Mesendoderm (in vitro differentiated cells): ENCODE results near the gene PPARA.

Source experiments
- DNase-seq: peaks from one replicate; pipeline ENCODE4 v3.0.0; 2013
- H2AK5ac ChIP-seq: 2 replicates; pipeline ENCODE4 v1.6.1; 2013; ENCODE audit warnings: low read length, inconsistent platforms
- H2BK120ac ChIP-seq: 2 replicates; pipeline ENCODE4 v1.6.1; 2013; ENCODE audit warnings: low read depth, mild to moderate bottlenecking, low read length, moderate library complexity, mixed read lengths
- H2BK15ac ChIP-seq: replicated peaks from 2 replicates; pipeline ENCODE4 v1.6.1; 2013; ENCODE audit warnings: low read depth, mild to moderate bottlenecking, moderate library complexity
- H2BK5ac ChIP-seq: 2 replicates; pipeline ENCODE4 v1.6.1; 2013; ENCODE audit warnings: low read length, inconsistent platforms
- H3K18ac ChIP-seq: 2 replicates; pipeline ENCODE4 v1.6.1; 2013; ENCODE audit warnings: mild to moderate bottlenecking, low read length, mixed read lengths
- H3K23ac ChIP-seq: one replicate; pipeline ENCODE4 v1.6.1; 2013; ENCODE audit warnings: low read length
- H3K27ac ChIP-seq: 2 replicates; pipeline ENCODE4 v1.5.1; 2013; ENCODE audit warnings: low read depth, mild to moderate bottlenecking, inconsistent platforms, low read length, moderate library complexity
- H3K27me3 ChIP-seq: 2 replicates; pipeline ENCODE4 v1.6.1; 2013; ENCODE audit warnings: low read length, control low read depth, mild to moderate bottlenecking, inconsistent platforms; ENCODE audit not compliant: insufficient read depth, poor library complexity
- H3K36me3 ChIP-seq: 2 replicates; pipeline ENCODE4 v1.6.1; 2013; ENCODE audit warnings: low read length, inconsistent platforms; ENCODE audit not compliant: control insufficient read depth, insufficient read depth
- H3K4ac ChIP-seq: one replicate; pipeline ENCODE4 v1.6.1; 2013; ENCODE audit warnings: low read depth, mild to moderate bottlenecking, low read length, moderate library complexity
- H3K4me1 ChIP-seq: 2 replicates; pipeline ENCODE4 v1.6.1; 2013; ENCODE audit warnings: low read depth, low read length, inconsistent platforms; ENCODE audit not compliant: control insufficient read depth
- H3K4me2 ChIP-seq: 2 replicates; pipeline ENCODE4 v1.6.1; 2013; ENCODE audit warnings: low read length
- H3K4me3 ChIP-seq: 2 replicates; pipeline ENCODE4 v1.5.1; 2013; ENCODE audit warnings: mild to moderate bottlenecking, low read length
- H3K56ac ChIP-seq: one replicate; pipeline ENCODE4 v1.6.1; 2013; ENCODE audit warnings: low read length
- H3K79me1 ChIP-seq: 2 replicates; pipeline ENCODE4 v1.6.1; 2013; ENCODE audit warnings: low read length, inconsistent platforms
- H3K79me2 ChIP-seq: 2 replicates; pipeline ENCODE4 v1.6.1; 2013; ENCODE audit warnings: mild to moderate bottlenecking, low read length; ENCODE audit not compliant: control insufficient read depth, insufficient read depth
- H3K9ac ChIP-seq: 2 replicates; pipeline ENCODE4 v1.6.1; 2013; ENCODE audit warnings: low read length, inconsistent platforms
- H4K5ac ChIP-seq: one replicate; pipeline ENCODE4 v1.6.1; 2013; ENCODE audit warnings: low read length
- H4K8ac ChIP-seq: one replicate; pipeline ENCODE4 v1.6.1; 2013; ENCODE audit warnings: low read depth, mild to moderate bottlenecking, control low read depth, low read length, moderate library complexity
- WGBS: extraction: QIAGEN DNeasy Blood & Tissue Kit; methylation state at CpG from one replicate; pipeline ENCODE4 v1.1.7; 2013; ENCODE audit warnings: low lambda C conversion rate, missing lambda C conversion rate; ENCODE audit not compliant: insufficient coverage; ENCODE audit errors: extremely low coverage; 5-methylcytosine and 5-hydroxymethylcytosine counted together

PPARA gene

DNA sequence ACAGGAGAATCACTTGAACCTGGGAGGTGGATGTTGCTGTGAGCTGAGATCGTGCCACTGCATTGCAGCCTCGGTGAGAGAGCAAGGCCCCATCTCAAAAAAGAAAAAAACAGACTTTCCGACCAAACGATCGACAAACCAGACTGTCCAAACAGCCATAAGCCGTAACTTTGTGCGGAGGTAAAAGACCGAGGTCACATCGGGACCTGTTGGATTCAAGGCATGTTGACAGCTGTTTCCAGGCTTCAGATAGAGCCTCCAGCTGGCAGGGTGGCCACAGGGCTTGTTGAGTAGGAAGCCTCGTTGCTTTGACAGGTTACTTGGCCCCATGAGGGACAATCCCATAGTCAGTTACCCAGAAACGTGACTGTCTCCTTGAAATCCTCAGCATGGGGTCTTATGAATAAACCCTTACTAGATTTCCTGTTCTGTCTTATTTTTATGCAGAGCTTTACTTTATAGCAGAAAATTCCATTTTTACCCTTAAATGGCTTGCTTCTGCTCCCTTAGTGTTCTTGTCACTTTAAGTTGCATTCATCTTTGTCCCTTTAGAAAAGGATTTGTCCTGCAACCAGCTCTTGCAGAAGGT is 22.3 kb downstream of the PPARA start:
- no peaks in the 10 kb centered on the region for H3K79me2 ChIP-seq
- no peak overlapping the region for H3K27ac ChIP-seq
- no peak for DNase-seq
- no peak overlapping the region for H4K5ac ChIP-seq
- no peak overlapping the region for H4K8ac ChIP-seq
- no peaks in the 10 kb centered on the region for H3K27me3 ChIP-seq
- no peak overlapping the region for H2AK5ac ChIP-seq
- no peaks in the 10 kb centered on the region for H3K36me3 ChIP-seq
- H3K4ac ChIP-seq = no peak overlapping the region
- H3K56ac ChIP-seq = no peak overlapping the region
- no peaks in the 10 kb centered on the region for H3K4me1 ChIP-seq
- no peak overlapping the region for H2BK120ac ChIP-seq
- no peak overlapping the region for H3K4me2 ChIP-seq
- H3K18ac ChIP-seq = no peak overlapping the region
- no peak overlapping the region for H3K23ac ChIP-seq
- WGBS = no CpG with 5 or more reads among the region's 11 CpGs
- H2BK5ac ChIP-seq = no peak overlapping the region
- H3K79me1 ChIP-seq = no peaks in the 10 kb centered on the region
- no peak overlapping the region for H2BK15ac ChIP-seq
- no peak overlapping the region for H3K4me3 ChIP-seq
- no peak overlapping the region for H3K9ac ChIP-seq

DNA sequence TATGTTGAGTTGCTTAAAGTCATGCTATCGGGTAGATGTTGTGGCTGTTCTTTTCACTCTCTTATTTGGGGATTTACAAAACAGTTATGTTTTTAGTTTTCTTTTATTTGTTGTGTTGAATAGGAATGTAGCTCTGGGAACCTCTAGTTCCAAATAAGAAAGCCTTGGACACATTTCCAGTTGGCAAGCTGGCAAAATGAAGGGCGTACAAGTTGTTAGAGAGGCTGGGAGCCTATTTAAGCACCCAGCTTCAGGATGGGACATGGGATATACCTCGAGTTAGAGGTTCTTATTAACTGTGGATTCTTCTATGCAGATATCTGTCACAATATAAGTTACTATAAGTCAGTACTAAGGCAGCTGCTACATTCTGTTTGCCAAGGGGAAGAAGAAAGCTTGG is 22.8 kb downstream of the PPARA start:
- Histone ChIP-seq H3K27me3 (no peaks in the 10 kb centered on the region), H2AK5ac (no peak overlapping the region), H3K27ac (no peak overlapping the region), H4K5ac (no peak overlapping the region), H3K4me1 (no peaks in the 10 kb centered on the region), H3K4me3 (no peak overlapping the region), H2BK15ac (no peak overlapping the region), H3K18ac (no peak overlapping the region), H3K79me2 (no peaks in the 10 kb centered on the region), H3K4ac (no peak overlapping the region), H3K36me3 (no peaks in the 10 kb centered on the region), H3K23ac (no peak overlapping the region), H3K79me1 (no peaks in the 10 kb centered on the region), H2BK5ac (no peak overlapping the region), H3K4me2 (no peak overlapping the region), H3K9ac (no peak overlapping the region), H3K56ac (no peak overlapping the region), H2BK120ac (no peak overlapping the region), H4K8ac (no peak overlapping the region)
- no peak for DNase-seq
- no CpG with 5 or more reads among the region's 3 CpGs for WGBS

DNA sequence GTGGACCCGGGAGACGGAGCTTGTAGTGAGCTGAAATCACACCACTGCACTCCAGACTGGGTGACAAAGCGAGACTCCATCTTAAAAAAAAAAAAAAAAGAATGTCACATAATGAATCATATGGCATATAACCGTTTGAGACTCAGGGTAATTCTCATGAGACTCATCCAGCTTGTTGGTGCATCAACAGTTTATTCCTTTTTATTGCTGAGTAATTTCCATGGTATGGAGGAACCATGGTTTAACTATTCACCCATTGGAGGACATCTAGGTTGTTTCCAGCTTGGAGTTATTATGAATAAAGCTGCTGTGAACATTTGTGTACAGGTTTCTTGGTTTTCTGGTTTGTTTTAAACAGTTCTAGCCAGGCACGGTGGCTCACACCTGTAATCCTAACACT is 25.3 kb downstream of the PPARA start:
- no peak for DNase-seq
- H3K4me3 ChIP-seq = no peak overlapping the region
- no peak overlapping the region for H3K4me2 ChIP-seq
- no peak overlapping the region for H2BK5ac ChIP-seq
- WGBS = no CpG with 5 or more reads among the region's 5 CpGs
- no peak overlapping the region for H3K56ac ChIP-seq
- no peak overlapping the region for H3K23ac ChIP-seq
- no peak overlapping the region for H4K8ac ChIP-seq
- H2BK120ac ChIP-seq = no peak overlapping the region
- no peak overlapping the region for H3K18ac ChIP-seq
- H3K27ac ChIP-seq = no peak overlapping the region
- no peaks in the 10 kb centered on the region for H3K4me1 ChIP-seq
- no peak overlapping the region for H2BK15ac ChIP-seq
- H3K79me2 ChIP-seq = no peaks in the 10 kb centered on the region
- H3K9ac ChIP-seq = no peak overlapping the region
- no peaks in the 10 kb centered on the region for H3K27me3 ChIP-seq
- H3K36me3 ChIP-seq = no peaks in the 10 kb centered on the region
- no peaks in the 10 kb centered on the region for H3K79me1 ChIP-seq
- no peak overlapping the region for H3K4ac ChIP-seq
- H2AK5ac ChIP-seq = no peak overlapping the region
- no peak overlapping the region for H4K5ac ChIP-seq

DNA sequence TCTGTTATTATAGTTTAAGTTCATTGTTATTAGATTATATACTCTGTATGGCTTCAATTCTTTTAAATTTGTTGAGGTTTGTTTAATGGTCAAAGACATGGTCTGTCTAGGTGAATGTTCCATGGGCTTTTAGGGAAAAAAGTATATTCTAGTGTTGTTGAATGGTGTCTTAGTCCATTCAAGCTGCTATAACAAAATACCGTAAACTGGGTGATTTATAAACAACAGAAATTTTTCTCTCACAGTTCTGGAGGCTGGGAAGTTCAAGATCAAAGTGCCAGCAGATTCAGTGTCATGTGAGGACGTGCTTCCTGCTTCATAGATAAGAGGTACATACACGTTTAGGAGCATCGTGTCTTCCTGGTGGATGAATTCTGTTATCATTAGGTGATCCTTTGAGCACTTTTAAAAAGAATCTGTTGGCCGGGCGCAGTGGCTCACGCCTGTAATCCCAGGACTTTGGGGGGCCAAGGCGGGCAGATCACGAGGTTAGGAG is 26.2 kb downstream of the PPARA start:
- Histone ChIP-seq H2AK5ac (no peak overlapping the region), H3K27ac (no peak overlapping the region), H3K4me3 (no peak overlapping the region), H4K5ac (no peak overlapping the region), H3K36me3 (no peaks in the 10 kb centered on the region), H3K4me1 (no peaks in the 10 kb centered on the region), H3K4ac (no peak overlapping the region), H3K23ac (no peak overlapping the region), H3K27me3 (no peaks in the 10 kb centered on the region), H2BK120ac (no peak overlapping the region), H3K79me1 (no peaks in the 10 kb centered on the region), H3K18ac (no peak overlapping the region), H3K79me2 (no peaks in the 10 kb centered on the region), H4K8ac (no peak overlapping the region), H2BK15ac (no peak overlapping the region), H2BK5ac (no peak overlapping the region), H3K9ac (no peak overlapping the region), H3K4me2 (no peak overlapping the region), H3K56ac (no peak overlapping the region)
- no peak for DNase-seq
- WGBS = no CpG with 5 or more reads among the region's 9 CpGs

DNA sequence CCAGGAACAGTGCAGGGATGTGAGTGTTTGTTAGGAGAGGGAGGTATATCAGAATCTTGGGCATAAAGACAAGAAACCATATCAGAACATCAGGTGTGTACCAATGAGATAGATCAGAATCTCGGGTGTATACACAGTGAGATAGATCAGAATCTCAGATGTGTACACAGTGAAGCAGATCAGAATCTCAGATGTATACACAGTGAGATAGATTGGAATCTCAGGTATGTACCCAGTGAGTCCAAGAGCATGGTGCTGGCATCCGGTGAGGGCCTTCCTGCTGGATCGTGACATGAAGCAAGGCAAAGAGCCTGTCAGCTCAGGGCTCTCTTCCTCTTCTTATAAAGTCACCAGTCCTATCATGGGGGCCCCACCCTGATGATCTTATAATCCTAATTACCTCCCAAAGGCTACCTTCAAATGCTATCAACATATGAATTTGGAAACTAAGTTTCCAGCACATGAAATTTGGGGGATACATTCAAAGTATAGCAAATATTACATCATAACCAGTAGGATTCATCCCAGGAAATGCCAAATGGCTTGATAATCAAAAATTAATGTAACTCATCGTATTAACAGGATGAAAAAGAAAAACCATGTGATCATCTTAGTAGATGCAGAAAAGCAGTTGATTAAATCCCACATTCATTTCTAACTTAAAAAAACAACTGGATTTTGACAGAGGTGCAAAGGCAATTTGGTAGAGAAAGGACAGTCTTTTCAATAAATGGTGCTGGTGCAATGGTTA is 28.6 kb downstream of the PPARA start:
- no CpG with 5 or more reads among the region's 4 CpGs for WGBS
- H3K18ac ChIP-seq = no peak overlapping the region
- no peak overlapping the region for H3K4ac ChIP-seq
- H3K56ac ChIP-seq = no peak overlapping the region
- H3K9ac ChIP-seq = no peak overlapping the region
- no peak overlapping the region for H3K23ac ChIP-seq
- H3K27me3 ChIP-seq = no peaks in the 10 kb centered on the region
- H3K4me2 ChIP-seq = no peak overlapping the region
- DNase-seq = no peak
- no peaks in the 10 kb centered on the region for H3K4me1 ChIP-seq
- no peak overlapping the region for H2AK5ac ChIP-seq
- no peaks in the 10 kb centered on the region for H3K36me3 ChIP-seq
- H3K79me1 ChIP-seq = no peaks in the 10 kb centered on the region
- no peak overlapping the region for H4K8ac ChIP-seq
- no peak overlapping the region for H4K5ac ChIP-seq
- no peak overlapping the region for H2BK120ac ChIP-seq
- H2BK5ac ChIP-seq = no peak overlapping the region
- no peak overlapping the region for H3K27ac ChIP-seq
- H3K79me2 ChIP-seq = no peaks in the 10 kb centered on the region
- no peak overlapping the region for H3K4me3 ChIP-seq
- H2BK15ac ChIP-seq = no peak overlapping the region
